ENCODE results near the gene AKNA. TPM values are rescaled to one million over a fixed set of nuclear protein-coding genes. Genes with fewer than 3 reads are reported as not detected.

The AKNA gene
- total RNA-seq, 1 donor from 2014 or later = 6.3 TPM

GRCh38 chr9:114364134-114365041, 23.4 kb downstream of the AKNA start:
- intact Hi-C loops (cut with micrococcal nuclease) = no loop called here

GRCh38 chr9:114363424-114363823, 24.4 kb downstream of the AKNA start:
- Histone ChIP-seq H3K4me3 (no peak overlapping the region), H3K27ac (replicated peaks) (no peak overlapping the region), H3K9me3 (replicated peaks) (no peaks in the 10 kb centered on the region), H3K27me3 (ENCODE audit: low read depth) (no peaks in the 10 kb centered on the region), H3K4me1 (peaks cover 6% of the 10 kb centered on the region), H3K36me3 (peaks cover 82% of the 10 kb centered on the region)
- intact Hi-C loops (cut with micrococcal nuclease) = no loop called here
- no peak for DNase-seq
- TF ChIP-seq, protein P1, sequence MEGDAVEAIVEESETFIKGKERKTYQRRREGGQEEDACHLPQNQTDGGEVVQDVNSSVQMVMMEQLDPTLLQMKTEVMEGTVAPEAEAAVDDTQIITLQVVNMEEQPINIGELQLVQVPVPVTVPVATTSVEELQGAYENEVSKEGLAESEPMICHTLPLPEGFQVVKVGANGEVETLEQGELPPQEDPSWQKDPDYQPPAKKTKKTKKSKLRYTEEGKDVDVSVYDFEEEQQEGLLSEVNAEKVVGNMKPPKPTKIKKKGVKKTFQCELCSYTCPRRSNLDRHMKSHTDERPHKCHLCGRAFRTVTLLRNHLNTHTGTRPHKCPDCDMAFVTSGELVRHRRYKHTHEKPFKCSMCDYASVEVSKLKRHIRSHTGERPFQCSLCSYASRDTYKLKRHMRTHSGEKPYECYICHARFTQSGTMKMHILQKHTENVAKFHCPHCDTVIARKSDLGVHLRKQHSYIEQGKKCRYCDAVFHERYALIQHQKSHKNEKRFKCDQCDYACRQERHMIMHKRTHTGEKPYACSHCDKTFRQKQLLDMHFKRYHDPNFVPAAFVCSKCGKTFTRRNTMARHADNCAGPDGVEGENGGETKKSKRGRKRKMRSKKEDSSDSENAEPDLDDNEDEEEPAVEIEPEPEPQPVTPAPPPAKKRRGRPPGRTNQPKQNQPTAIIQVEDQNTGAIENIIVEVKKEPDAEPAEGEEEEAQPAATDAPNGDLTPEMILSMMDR (IDR thresholded peaks at IDR 0.05; ENCODE audit: borderline replicate concordance) = no peak

More at GRCh38 chr9:114364134-114365041, 23.4 kb downstream of the AKNA start:
- TF ChIP-seq, protein P1 (IDR thresholded peaks at IDR 0.05; ENCODE audit: borderline replicate concordance) = no peak
- DNase-seq = no peak
- H3K27me3 ChIP-seq (ENCODE audit: low read depth) = no peaks in the 10 kb centered on the region
- no peak overlapping the region for H3K27ac ChIP-seq (replicated peaks)
- peaks cover 9% of the 10 kb centered on the region for H3K4me1 ChIP-seq
- no peak overlapping the region for H3K4me3 ChIP-seq
- peaks cover 76% of the 10 kb centered on the region for H3K36me3 ChIP-seq
- H3K9me3 ChIP-seq (replicated peaks) = no peaks in the 10 kb centered on the region

DNA sequence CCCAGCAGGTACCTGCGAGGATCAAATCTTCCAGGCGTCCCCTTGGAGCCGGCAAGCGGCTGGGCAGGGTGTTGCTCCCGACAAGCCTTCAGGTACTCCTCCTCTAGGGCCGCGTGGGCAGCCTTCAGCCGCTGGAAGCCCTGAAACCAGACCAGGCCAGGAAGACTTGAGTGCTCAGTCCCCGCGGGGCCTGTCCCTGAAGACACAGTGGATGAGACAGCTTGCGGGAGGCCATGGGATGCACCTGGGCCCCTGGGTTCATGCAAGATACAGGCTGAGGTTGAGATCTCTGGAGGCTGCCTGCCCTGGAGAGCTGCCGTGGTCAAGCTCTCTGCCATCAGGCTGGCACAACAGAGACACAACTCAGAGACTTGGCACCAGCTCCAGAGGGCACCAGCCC, 25.4 kb downstream of the AKNA start:
- TF ChIP-seq, protein P1 (IDR thresholded peaks at IDR 0.05; ENCODE audit: borderline replicate concordance) = no peak
- Histone ChIP-seq H3K27ac (replicated peaks) (no peak overlapping the region), H3K4me3 (no peak overlapping the region), H3K4me1 (peaks cover 6% of the 10 kb centered on the region), H3K27me3 (ENCODE audit: low read depth) (no peaks in the 10 kb centered on the region), H3K9me3 (replicated peaks) (no peaks in the 10 kb centered on the region), H3K36me3 (peaks cover 82% of the 10 kb centered on the region)
- intact Hi-C loops (cut with micrococcal nuclease) = no loop called here
- no peak for DNase-seq

DNA sequence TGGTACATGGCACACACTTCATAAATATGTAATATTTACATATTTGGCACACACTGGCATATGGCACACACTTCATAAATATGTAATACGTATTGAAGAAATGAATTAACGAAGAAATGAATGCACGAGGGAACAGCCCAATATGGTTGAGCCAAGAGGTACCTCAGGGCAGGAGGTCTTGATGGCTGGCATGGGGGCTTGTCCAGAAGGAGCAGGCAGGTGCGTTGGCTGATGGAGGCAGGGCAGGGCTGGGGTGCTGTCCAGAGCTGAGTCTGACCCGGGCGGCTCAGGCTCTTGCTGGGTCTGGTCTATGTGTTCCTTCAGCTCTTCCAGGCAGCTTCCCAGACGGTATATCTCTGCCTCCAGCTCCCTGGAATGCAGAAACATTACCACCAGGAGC, 26.2 kb downstream of the AKNA start:
- no peak for DNase-seq
- H3K36me3 ChIP-seq = peaks cover 86% of the 10 kb centered on the region
- intact Hi-C loops (cut with micrococcal nuclease) = no loop called here
- TF ChIP-seq, protein P1 (IDR thresholded peaks at IDR 0.05; ENCODE audit: borderline replicate concordance) = no peak
- peaks cover 6% of the 10 kb centered on the region for H3K4me1 ChIP-seq
- no peaks in the 10 kb centered on the region for H3K9me3 ChIP-seq (replicated peaks)
- no peaks in the 10 kb centered on the region for H3K27me3 ChIP-seq (ENCODE audit: low read depth)
- no peak overlapping the region for H3K27ac ChIP-seq (replicated peaks)
- H3K4me3 ChIP-seq = no peak overlapping the region

- H3K4me1 ChIP-seq = no peaks in the 10 kb centered on the region
- intact Hi-C loops (cut with micrococcal nuclease) = no loop called here
- no peak for DNase-seq
- no peaks in the 10 kb centered on the region for H3K27me3 ChIP-seq (ENCODE audit: low read depth)
- H3K36me3 ChIP-seq = peaks cover 97% of the 10 kb centered on the region
- no peak overlapping the region for H3K4me3 ChIP-seq
- TF ChIP-seq, protein P1 (IDR thresholded peaks at IDR 0.05; ENCODE audit: borderline replicate concordance) = no peak
- H3K27ac ChIP-seq (replicated peaks) = no peak overlapping the region
- H3K9me3 ChIP-seq (replicated peaks) = no peaks in the 10 kb centered on the region
These were observed 28.0 kb downstream of the AKNA start for GRCh38 chr9:114359801-114360200.
